Endothelial cell of umbilical vein (primary cell): Measurements from ENCODE around the gene AFDN. TPM values are rescaled to one million over a fixed set of nuclear protein-coding genes. Genes with fewer than 3 reads are reported as not detected.

ENCODE experiments used
- BruUV-seq: library from RNA; stranded (reverse); fragments of 400-500 nt; replicated peaks from 2 replicates; lab custom pipeline; 2021; lab: Mats Ljungman, UMichigan
- CTCF ChIA-PET: fragments of 300-600, 350-600 bp; sonication (Branson Sonifier 250); formaldehyde crosslinking; loops from one replicate; lab custom pipeline; 2021; ENCODE audit warnings: antibody characterized with exemption, inconsistent platforms; lab: Charles Lee
- POLR2A ChIA-PET: fragments of 300-600, 350-600 bp; sonication (Branson Sonifier 250); formaldehyde crosslinking; loops from one replicate; lab custom pipeline; 2021; ENCODE audit warnings: antibody characterized with exemption, inconsistent platforms; lab: Charles Lee
- DNase-seq: peaks from one replicate; pipeline ENCODE4 v3.0.0-alpha.2; 2011; ENCODE audit warnings: low read depth, low spot score
- FAIRE-seq: peaks from 2 replicates; lab custom pipeline; 2011; peaks lifted over from hg19 to GRCh38; lab: Jason Lieb, UNC
- H2AFZ ChIP-seq: 2 replicates; pipeline ENCODE4 v1.6.0; 2012; ENCODE audit warnings: low read depth, low read length, control low read depth, inconsistent platforms
- H3K27ac ChIP-seq: 2 replicates; pipeline ENCODE4 v1.5.1; 2011; ENCODE audit warnings: low read depth, mild to moderate bottlenecking, control low read depth, low read length, moderate library complexity; ENCODE audit not compliant: insufficient read depth
- H3K27me3 ChIP-seq, 2 experiments: 2 replicates each; pipeline versions ENCODE4 v1.6.0 to v1.6.1; 2011; ENCODE audit warnings: low read length in 2 of 2, mixed read lengths in 1 of 2; ENCODE audit not compliant: control insufficient read depth in 2 of 2, insufficient read depth in 2 of 2
- H3K36me3 ChIP-seq, 2 experiments: 2 replicates in 1 of 2; 3 replicates in 1 of 2; pipeline ENCODE4 v1.5.1; 2011; ENCODE audit warnings: low read length in 2 of 2, mild to moderate bottlenecking in 1 of 2, moderate library complexity in 1 of 2; ENCODE audit not compliant: control insufficient read depth in 2 of 2, insufficient read depth in 2 of 2; ENCODE audit errors: extremely low read depth in 1 of 2
- H3K4me1 ChIP-seq: 3 replicates; pipeline ENCODE4 v1.5.1; 2011; ENCODE audit warnings: mild to moderate bottlenecking, low read length; ENCODE audit not compliant: control insufficient read depth, insufficient read depth; ENCODE audit errors: extremely low read depth
- H3K4me2 ChIP-seq: 2 replicates; pipeline ENCODE4 v1.6.1; 2011; ENCODE audit warnings: low read length, control low read depth, mixed read lengths; ENCODE audit not compliant: insufficient read depth
- H3K4me3 ChIP-seq, 3 experiments: fragments of 200-600 bp in 1 of 3; sonication (generic), shearing (Covaris generic) in 1 of 3; replicated peaks in 1 of 3; 2 replicates each; pipeline ENCODE4 v1.5.1; 2011 to 2016; ENCODE audit warnings: control low read depth in 3 of 3, low read length in 3 of 3, mild to moderate bottlenecking in 2 of 3, inconsistent platforms in 1 of 3, low read depth in 1 of 3, moderate library complexity in 1 of 3; ENCODE audit not compliant: insufficient read depth in 1 of 3
- H3K79me2 ChIP-seq: 2 replicates; pipeline ENCODE4 v1.6.0; 2012; ENCODE audit warnings: low read length, inconsistent platforms; ENCODE audit not compliant: control insufficient read depth, insufficient read depth
- H3K9ac ChIP-seq: replicated peaks from 2 replicates; pipeline ENCODE3; 2011; ENCODE audit warnings: low read length, control low read depth; ENCODE audit not compliant: insufficient read depth; ENCODE audit errors: extremely low read depth
- H3K9me1 ChIP-seq: replicated peaks from 3 replicates; pipeline ENCODE4 v1.6.0; 2011; ENCODE audit warnings: mild to moderate bottlenecking, low read length; ENCODE audit not compliant: control insufficient read depth, insufficient read depth; ENCODE audit errors: extremely low read depth
- H3K9me3 ChIP-seq: replicated peaks from 2 replicates; pipeline ENCODE4 v1.5.1; 2012; ENCODE audit warnings: low read length, inconsistent platforms; ENCODE audit not compliant: control insufficient read depth, insufficient read depth
- H4K20me1 ChIP-seq: replicated peaks from 2 replicates; pipeline ENCODE3; 2011; ENCODE audit warnings: mild to moderate bottlenecking, low read length; ENCODE audit not compliant: control insufficient read depth, insufficient read depth; ENCODE audit errors: extremely low read depth
- CTCF ChIP-seq, 2 donors: IDR thresholded peaks; 1 replicate in 1 of 2; 2 replicates in 1 of 2; pipeline ENCODE4 v1.5.1; 2011; ENCODE audit warnings: low read length in 2 of 2, mild to moderate bottlenecking in 2 of 2, moderate library complexity in 2 of 2, control low read depth in 1 of 2, inconsistent platforms in 1 of 2, low read depth in 1 of 2; ENCODE audit not compliant: insufficient read depth in 1 of 2; ENCODE audit errors: extremely low read depth in 1 of 2
- EZH2 ChIP-seq: IDR thresholded peaks from 2 replicates; pipeline ENCODE4 v1.6.1; 2012; ENCODE audit warnings: borderline replicate concordance, low read depth, mild to moderate bottlenecking, moderate library complexity, low read length, inconsistent platforms; ENCODE audit not compliant: severe bottlenecking
- FOS ChIP-seq: IDR thresholded peaks from 2 replicates; pipeline ENCODE4 v1.6.1; 2011; ENCODE audit warnings: mild to moderate bottlenecking, low read length, moderate library complexity, borderline replicate concordance; ENCODE audit not compliant: insufficient read depth
- GATA2 ChIP-seq: IDR thresholded peaks from 2 replicates; pipeline ENCODE4 v1.7.0; 2011; ENCODE audit warnings: low read depth, mild to moderate bottlenecking, moderate library complexity, mixed read lengths, low read length; ENCODE audit not compliant: insufficient read length, insufficient read depth
- JUN ChIP-seq: IDR thresholded peaks from 2 replicates; pipeline ENCODE4 v1.6.1; 2011; ENCODE audit warnings: borderline replicate concordance, low read depth; ENCODE audit not compliant: insufficient read length, insufficient read depth
- MAX ChIP-seq: IDR thresholded peaks from 2 replicates; pipeline ENCODE4 v1.6.1; 2011; ENCODE audit not compliant: insufficient read depth, insufficient read length
- MYC ChIP-seq: IDR thresholded peaks from one replicate; pipeline ENCODE4 v1.6.1; 2011; ENCODE audit warnings: mild to moderate bottlenecking, low read depth, low read length
- POLR2A ChIP-seq: IDR thresholded peaks from 2 replicates; pipeline ENCODE4 v1.6.1; 2012; ENCODE audit warnings: low read depth, mild to moderate bottlenecking, control low read depth, low read length
- POLR2AphosphoS5 ChIP-seq: IDR thresholded peaks from 2 replicates; pipeline ENCODE4 v1.6.1; 2012; ENCODE audit warnings: low read depth, mild to moderate bottlenecking, control low read depth, low read length, moderate library complexity; ENCODE audit not compliant: insufficient read depth
- dilution Hi-C: fragments of 300-500 bp; cut with MboI; formaldehyde crosslinking; loops from one replicate; pipeline ENCODE4 v1.15.0; 2019; ENCODE audit warnings: low sequenced_read_pairs; ENCODE audit not compliant: extremely low pct_ligation_motif_present
- intact Hi-C: fragments of 100-400 bp; cut with micrococcal nuclease; formaldehyde crosslinking; loops from one replicate; pipeline ENCODE4 v1.10.0; 2022
- polyA plus RNA-seq, 4 experiments: library from polyadenylated mRNA; depleted of rRNA in 3 of 4; stranded (reverse) in 3 of 4; unstranded in 1 of 4; fragments of >200 nt; gene quantifications; 2 replicates each; pipeline versions ENCODE4 v1.2.1 to v1.2.3, GENCODE V29; 2011 to 2012; ENCODE audit warnings: missing spikeins in 1 of 4
- total RNA-seq: library from RNA; stranded (reverse); gene quantifications from 2 replicates; pipeline ENCODE4 v1.2.3, GENCODE V29; 2021

Gene AFDN
- total and polyA plus RNA-seq, 2 donors (not counting 3 experiments of a cell fraction or from before 2014, with no cell fraction given) = 31.0 to 134 TPM

- H3K27ac ChIP-seq = no peak overlapping the region
- H3K79me2 ChIP-seq = no peaks in the 10 kb centered on the region
- no peak overlapping the region for H3K4me3 ChIP-seq
- no TSS peak for BruUV-seq
- ChIA-PET POLR2A (no interaction called here), CTCF (no interaction called here)
- TF ChIP-seq MYC (no peak), MAX (no peak), GATA2 (no peak), POLR2AphosphoS5 (no peak), CTCF (IDR thresholded peaks at IDR 0.05; ENCODE audit: extremely low read depth in 1 of 2, insufficient read depth in 1 of 2, low read depth in 1 of 2, low read length in 2 of 2) (no peak), JUN (no peak), POLR2A (no peak), FOS (no peak), EZH2 (no peak)
- no peaks in the 10 kb centered on the region for H3K9me3 ChIP-seq
- H3K4me2 ChIP-seq = no peak overlapping the region
- H3K9ac ChIP-seq = no peak overlapping the region
- no peak for DNase-seq
- intact Hi-C loops (no loop called here), dilution Hi-C loops (no loop called here)
- H3K4me1 ChIP-seq = no peaks in the 10 kb centered on the region
- FAIRE-seq = no peak
- peaks cover 22 to 25% of the 10 kb centered on the region in 2 experiments for H3K36me3 ChIP-seq
- H2AFZ ChIP-seq = no peak overlapping the region
- H4K20me1 ChIP-seq = no peaks in the 10 kb centered on the region
- H3K27me3 ChIP-seq = no peaks in the 10 kb centered on the region
- no peaks in the 10 kb centered on the region for H3K9me1 ChIP-seq
Observed at GRCh38 chr6:167915139-167915538, 88.4 kb downstream of the AFDN start.
